GM18517 (cell line): ENCODE data around the gene ANK3.

Experiments used
- ATAC-seq: cut with Tn5 transposase; IDR thresholded peaks from one replicate; pipeline ENCODE4 v1.9.1; 2021; ENCODE audit warnings: mild to moderate bottlenecking, moderate library complexity; ENCODE audit not compliant: unreplicated experiment

Gene ANK3

DNA sequence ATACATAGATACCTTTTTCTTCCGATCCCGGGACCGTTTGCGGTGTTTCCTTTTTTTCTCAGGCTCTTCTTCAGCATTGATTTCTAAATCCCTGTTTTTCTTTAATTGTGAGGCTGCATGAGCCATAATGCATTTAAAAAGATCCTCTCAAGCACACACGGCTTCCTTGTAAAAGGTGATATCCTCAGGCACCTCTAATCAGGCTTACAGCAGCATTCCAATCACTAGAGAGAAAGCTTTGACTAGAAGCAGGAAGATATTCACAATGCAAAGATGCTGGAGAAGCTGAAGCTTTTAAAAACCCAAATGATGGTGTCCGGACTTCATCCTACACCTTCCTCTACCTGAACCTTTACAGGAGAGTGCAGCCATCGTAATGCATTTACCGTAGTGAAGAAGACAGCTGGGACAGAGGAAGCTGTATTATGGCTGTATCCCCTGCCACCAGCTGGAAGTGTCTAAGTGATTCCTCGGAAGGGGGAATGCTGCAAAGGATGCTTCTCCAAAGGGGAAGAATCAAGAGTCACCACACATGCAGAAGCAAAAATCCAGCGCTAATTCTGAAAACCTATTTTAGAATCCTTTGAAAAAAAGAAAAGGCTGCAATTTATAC is at the start of gene ANK3:
TSS of gene ANK3 (minus strand) at position 463 of the 613 bp plus-strand sequence. CDS start at position 126, 337 bp downstream.
- ATAC-seq: no peak

DNA sequence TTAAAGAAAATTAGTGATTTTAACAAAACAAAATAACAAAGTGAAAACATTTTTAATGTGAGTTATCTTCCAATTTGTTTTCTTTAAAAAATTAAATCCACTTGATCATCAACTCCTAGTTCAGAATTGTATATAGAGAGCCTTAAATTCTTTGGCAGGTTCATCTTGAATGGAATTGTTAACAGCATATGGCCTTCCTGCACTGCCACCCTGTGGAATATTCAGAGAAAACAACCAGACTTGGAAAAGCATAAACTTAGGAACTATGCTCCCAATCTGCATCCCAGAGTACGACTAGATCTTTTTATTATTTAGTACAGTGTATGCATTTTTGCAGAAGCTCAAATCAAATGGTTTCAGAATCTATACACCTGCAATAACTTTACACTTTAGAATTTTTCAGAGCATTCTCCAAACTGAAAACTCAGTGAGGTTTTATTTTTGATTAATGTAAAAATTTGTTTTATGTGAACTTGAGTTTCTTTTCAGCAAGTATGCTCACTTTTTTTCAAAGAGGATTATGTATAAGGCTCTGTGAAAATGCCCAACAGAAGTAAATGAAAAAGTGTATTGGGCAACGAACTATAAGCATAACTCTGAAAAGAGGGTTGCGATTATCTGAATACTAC is 44.9 kb upstream of the ANK3 start:
- no peak for ATAC-seq

DNA sequence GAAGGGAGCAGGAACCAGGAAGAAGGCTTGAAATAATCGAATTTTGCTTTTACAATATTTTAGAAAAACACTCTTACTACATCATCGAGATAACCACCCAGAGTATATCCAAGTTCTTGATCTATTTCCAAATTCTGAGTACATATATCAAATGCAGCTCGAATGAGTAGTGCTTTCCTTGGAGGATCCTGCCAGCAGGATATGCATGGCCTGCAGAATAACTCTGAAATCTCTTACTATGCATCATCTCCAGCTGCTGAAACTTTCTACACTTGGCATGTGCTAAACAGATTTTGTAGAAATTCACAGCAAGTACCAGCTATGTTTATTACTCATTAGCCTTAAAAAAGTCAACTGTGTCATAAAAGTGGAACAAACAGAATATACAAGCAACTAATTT is 44.0 kb upstream of the ANK3 start:
- no peak for ATAC-seq

DNA sequence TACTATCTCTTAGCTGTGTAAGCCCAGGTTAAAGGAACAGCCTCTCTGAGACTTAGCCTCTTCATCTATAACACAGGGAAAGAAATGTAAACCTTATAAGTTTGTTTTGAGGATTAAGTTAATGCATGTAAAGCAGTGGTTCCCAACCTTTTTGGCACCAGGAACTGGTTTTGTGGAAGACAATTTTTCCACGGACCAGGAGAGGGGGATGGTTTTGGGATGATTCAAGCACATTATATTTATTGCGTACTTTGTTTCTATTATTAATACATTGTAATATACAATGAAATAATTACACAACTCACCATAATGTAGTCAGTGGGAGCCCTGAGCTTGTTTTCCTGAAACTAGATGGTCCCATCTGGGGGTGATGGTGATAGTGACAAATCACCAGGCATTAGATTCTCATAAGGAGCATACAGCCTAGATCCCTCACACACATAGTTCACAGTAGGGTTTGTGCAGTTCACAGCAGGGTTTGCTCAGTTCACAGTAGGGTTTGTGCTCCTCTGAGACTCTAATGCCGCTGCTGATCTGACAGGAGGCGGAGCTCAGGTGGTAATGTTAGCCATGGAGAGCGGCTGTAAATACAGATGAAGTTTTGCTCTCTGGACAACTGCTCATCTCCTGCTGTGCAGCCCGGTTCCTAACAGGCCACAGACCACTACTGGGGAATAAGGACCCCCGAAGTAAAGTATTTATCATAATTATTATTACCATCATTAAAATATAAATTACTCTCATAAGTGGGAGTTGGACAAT is 41.3 kb upstream of the ANK3 start:
- ATAC-seq: no peak

DNA sequence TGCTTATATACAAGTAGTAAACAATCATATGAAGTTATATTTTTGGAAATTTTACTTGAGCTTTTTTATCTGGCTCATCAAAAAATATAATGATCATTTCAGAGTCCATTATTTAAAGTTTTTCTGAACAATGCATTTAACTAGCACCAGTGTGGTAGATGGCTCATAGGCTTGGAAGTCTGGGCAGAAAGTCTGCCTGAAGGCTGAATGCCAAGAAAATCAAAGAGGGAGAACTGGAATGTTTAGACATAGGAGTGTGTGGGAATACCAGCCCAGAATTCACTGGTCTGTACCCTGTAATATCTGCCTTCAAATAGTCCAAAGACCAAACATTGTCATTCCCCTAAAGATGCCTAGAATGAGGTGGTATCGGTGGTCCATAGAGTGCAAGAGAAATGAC is 40.3 kb upstream of the ANK3 start:
- no peak for ATAC-seq

DNA sequence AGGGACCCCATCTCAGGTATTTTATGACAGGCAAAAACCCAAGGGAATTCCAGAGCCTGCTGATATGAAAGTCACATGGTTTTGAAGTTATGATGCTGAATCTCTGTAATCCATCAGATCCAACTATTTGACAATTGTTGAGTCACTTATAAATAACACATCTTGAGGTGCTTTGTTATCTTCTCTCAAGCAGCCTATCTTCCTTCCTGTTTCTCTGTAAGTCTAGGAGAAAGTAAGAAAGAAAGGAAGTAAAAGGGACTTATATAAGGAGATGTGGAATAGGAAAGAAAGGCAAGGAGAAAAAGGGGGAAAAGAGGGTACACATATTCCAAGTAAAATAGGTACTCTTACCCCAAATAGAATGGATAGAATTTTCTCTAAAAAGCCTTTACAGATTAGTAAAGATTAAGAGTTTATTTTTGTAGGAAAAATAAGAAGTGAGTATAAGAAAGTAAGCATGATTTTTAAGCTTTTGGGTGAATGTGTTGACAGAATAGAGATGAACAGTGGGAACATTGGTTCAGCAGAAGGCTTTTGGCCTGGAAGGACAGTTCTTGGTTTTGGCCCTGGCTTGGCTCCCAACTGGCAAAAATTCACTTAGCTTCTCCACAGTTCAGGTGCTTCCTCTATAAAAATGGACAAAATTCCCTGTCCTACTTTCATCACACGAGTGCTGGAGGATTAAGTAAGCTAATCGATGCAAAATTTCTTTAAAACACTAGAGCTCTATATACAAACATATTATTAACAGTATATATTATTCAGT is 39.6 kb upstream of the ANK3 start:
- ATAC-seq: no peak

DNA sequence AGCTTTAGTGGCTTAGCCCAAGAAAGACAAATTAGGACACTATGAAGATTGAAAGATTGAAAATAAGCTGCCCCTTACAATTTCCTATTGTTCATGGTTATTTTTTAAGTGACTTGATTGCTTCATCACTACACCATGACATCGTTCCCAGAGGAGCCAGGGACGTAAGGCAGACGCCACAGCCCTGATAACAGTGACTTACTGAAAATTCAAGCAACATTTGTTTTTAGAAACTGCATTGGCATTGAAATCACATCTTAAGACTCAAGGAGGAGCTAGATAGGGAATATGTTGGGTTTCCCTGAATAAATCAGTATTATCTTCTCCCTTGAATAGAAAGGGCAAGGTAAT is 38.7 kb upstream of the ANK3 start:
- no peak for ATAC-seq

DNA sequence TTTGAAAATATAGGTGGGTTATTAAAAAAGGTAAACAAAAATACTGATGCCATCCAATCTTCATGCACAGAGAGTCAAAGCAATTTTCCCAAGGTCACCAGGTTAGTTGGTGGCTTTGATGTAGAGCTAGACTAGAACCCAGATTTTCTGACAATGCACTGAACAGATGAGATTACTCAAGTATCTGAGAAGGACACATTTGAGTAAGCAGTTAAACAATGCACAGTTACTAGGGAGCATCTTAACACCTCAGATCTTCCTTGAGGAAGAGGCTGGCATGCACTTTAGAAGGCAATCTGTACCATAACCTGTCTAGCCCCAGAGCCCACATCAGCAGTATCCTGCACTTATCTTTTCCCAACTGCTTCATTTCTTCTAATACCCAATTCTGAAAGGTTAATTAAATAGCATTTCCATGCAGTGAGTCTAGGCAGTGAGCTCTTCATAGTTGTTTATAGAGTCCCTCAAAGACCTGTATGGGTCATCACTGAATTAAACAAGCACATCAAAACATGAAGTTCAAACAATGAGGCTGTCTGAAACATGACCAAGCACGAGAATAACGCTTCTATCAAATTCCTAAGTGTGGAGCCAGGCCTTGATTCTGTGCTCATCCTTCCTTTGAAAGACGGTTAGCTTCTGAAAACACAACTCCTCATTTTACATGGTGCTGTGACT is 38.2 kb upstream of the ANK3 start:
- ATAC-seq: no peak

DNA sequence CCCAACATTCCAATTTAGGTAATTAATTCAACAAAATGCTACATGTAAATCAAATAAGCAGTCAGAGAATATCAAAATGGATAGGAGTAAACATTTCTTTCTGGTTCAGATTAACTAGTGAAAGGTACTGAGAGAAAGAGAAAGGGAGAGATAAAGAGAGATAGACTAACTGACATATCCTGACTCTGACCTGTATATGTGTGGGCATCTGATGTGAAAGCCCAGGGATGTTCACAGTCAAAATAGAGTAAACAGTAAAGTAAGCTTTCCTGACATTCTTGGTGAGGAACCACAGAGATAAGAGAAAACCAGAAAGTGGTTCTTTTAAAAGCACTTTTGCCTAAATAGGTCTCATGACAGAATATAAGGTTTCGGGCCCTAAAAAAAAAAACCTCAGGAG is 37.5 kb upstream of the ANK3 start:
- no peak for ATAC-seq

DNA sequence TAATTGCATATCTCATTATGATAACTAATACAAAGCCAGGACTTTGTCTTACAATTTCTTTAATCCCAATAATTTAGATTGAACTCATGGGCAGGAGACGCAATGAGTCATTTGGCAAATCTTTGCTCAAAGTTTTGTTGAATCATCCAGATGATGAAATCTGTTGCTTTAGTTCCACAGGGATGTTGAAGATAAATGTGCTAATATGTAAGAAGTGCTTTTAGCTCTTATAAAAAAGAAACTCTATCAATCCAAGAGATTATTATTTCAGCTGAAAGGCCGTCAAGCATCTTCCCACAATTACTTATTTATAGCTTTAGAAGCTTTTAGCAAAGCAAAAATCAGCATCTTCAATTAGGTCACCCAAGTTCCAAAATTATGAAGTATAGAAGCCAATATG is 36.8 kb upstream of the ANK3 start:
- ATAC-seq: no peak

DNA sequence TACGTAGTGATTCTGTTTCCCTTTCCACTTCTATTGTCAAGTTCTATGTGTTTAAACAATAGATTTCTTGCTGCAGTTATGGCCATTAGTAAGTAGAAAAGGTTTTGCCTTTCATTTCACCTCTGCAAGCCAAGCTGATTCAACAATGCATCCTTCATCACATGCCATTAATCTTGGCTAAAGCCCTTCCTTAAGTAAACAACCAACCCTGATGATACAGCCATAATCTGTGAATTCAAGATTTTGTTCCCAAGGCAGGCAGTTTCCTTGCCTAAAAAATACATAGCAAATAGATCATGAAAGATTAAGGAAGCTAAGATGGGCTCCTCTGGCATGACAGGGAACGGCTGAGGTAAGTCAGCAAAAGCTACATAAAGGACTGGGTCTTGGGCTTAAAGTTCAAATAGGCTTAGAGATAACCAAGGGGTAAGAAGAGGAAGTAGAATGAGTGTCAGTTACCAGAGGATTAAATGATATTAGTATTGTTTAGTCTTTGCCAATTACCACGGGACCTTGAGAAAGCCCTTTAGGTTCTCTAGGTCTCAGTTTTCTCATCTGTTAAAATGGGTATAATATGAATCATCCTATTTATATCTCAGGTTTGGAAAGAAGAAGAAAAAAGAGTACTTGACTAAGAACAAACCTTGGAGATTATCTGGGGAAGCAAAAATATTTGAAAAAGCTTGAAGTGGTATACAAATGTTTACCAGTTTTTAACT is 35.9 kb upstream of the ANK3 start:
- ATAC-seq: no peak

DNA sequence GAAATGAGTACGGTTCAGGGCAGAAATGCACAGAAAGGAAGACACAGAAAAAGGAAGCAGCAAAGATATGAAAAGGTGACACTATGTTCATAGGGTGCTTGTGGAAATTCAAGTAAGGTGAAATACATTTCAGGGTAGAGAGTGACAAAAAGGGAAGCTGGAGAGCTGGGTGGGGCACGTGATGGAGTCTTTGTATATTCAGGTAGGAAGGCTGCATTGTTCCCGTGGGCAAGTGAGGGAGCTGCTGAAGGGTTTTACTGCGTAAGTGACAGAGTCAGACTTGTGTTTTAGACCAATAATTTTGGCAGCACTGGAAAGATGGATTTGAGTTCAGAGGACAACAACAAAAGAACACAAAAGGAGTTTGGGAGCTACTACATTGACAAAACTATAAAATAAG is 35.3 kb upstream of the ANK3 start:
- no peak for ATAC-seq

DNA sequence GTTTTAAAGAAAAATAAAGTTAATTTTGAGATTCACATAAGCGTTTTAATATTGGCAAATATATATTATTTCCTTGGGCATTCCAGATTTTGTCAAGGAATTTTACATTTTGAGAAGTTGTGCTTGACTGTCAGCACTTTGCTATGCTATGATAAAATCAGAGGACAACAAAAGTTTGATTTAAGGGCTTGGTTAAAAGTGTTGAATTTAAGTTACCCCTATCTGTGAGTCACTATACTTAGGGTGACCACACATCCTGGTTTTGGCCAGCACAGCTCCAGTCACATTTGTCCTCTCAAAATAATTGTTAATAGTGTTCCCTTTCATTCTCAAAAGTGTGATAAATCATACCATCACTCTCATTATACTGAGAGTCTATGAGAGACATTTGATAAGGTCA is 34.2 kb upstream of the ANK3 start:
- ATAC-seq: no peak

DNA sequence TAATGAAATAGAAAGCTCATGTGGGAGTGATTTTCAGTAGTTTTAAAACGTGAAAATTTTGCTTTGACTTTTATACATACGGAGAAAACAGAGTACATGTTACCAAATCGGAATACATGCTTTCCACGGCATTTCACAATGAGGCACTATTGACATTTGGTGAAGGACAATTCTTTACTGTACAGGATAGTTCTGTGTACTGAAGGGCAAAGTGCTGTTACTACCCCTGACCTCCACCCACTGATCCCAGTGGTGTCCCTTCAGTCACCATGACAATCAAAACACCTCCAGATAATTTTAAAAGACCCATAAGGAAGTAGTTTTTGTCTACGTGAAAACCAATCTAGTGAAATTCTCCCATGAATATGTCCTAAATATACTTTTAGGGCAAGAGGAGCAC is 33.1 kb upstream of the ANK3 start:
- ATAC-seq: no peak

DNA sequence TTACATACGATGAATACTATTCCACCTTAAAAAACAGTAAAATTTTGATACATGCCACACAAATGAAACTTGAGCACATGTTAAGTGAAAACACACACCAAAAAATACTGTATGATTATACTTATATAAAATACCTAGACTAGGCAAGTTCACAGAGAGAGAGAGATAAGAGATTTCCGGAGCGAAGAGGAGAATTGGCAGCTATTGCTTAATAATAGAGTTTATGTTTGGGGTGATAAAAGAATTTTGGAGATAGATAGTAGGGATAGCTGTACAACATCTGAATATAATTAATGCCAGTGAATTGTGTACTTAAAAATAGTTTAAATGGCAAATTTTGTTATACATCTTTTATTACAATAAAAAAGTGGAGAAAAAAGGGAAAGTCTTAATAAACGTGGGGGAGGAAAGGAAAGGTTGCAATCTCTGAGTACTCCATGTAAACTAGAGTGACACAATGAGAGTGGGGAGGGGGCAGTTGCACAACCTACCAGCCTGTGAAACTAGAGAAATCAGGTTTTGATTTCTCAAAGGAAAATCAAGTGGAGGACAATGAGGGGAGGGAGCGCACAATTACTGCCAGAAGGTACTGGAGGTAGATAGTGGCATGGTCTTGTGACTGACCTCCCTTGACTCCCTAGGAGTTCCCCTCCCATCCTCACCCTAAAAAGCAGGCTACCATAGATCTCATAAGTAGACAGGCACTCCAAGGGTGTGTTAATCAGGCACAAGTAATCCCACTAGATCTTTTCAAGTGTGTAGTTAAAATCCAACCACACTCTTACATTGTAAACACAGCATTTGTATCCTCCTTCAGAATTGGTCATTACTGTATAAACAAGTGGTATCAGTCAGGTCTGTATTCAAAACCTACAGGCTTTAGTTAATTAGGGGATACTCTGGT is 31.6 kb upstream of the ANK3 start:
- ATAC-seq: no peak

DNA sequence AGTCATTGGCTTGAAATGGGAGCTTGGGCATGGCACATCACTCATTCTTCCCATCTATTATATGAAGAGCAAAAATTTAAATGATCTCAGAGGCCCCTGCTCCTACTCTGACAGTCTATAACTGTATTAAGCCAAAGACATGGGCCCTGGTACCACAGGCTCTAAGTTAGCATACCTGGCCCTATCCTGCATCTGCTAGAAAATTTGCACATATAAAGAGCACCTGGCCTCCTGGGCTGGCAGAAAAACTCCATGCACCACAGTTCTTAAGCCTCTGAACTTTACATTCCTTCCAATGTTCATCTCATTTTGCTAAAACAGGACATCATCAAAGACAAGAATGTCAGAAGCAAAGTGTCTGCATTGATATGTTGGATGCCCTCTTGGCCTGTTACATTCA is 29.6 kb upstream of the ANK3 start:
- ATAC-seq: no peak

DNA sequence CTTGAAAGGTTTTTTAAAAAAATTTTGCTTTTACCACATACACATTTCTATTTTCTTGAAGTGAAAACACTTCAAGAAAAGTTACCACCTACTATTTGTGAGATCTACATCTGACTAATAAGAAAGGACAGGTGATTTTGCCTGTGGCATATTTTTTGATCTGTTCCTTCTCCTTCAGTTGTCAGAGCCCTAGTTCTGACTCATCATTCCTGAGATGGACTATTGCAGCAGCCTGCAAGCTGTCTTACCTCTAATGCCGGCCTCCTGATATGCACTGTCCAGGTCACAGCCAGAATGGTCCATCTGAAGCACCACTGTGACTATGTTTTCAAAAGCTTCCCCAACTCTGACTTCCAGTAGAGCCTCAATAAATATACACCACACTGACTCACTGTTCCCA is 28.2 kb upstream of the ANK3 start:
- ATAC-seq: no peak

DNA sequence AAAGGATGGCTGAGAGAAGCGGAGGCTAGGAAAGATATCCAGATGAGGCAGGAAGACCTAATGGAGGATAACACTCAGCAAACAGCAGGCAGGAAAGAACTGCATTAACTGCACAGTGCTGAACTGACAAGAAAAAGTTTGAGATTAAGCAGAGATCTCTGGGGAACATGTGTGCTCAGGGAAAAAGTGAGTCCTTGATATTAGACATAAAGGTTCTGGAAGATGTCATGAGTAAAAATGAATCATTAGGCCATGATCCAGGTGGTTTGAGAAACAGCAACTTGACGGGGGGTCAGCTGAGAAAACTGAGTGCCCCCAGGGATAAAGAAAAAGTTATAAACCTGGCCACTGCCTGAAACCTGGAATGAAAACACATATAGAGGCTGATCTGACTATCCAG is 27.3 kb upstream of the ANK3 start:
- no peak for ATAC-seq

DNA sequence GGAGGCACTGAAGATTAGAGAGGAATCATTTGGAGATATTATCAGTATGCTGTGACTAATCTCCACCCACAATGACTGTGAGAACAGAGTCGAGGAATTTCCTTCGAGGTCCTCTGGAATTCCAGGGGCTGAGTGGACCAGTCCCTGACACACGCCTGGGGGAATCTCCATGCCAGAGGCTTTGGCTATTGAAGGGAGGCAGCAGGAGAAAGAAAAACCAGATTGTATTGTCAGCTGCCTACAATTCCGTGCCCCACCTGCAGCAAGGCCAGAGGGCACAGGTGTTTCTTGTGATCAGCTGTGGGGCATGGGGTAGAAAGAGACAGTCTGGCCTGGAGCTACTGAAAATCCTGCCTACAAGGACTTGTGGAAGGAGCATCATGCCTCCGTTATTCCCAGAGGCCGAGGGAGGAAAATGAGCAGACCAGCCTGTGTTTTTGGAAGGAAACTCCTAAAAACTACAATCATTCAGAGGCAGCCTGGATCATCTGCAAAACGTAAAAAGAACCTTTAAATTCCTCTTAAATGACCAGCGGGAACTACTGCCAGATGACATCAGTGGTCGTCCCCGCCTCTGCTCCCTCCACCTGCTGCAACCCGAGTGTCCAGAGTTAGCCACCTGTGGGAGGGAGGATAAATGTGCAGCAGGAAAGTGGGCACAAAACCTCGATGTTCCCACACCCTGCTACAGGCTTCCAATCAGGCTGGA is 25.4 kb upstream of the ANK3 start:
- ATAC-seq: no peak
